Measurements from ENCODE around the gene TCOF1. TPM values are rescaled to one million over a fixed set of nuclear protein-coding genes. Genes with fewer than 3 reads are reported as not detected.
A peak's percentile ranks its signal among the peaks of the same experiment; 100 is the strongest.

Gene TCOF1
- total RNA-seq, 1 donor from 2014 or later: 19.0 TPM

- Mint-ChIP-seq H3K36me3 (ENCODE audit: low read depth) (no peaks in the 10 kb centered on the region), H3K4me3 (ENCODE audit: unreplicated experiment) (no peak overlapping the region), H3K27ac (ENCODE audit: unreplicated experiment) (no peak overlapping the region), H3K9me3 (ENCODE audit: low read depth) (no peaks in the 10 kb centered on the region), H3K27me3 (ENCODE audit: low read depth) (no peaks in the 10 kb centered on the region), H3K4me1 (ENCODE audit: low read depth) (peaks cover 4% of the 10 kb centered on the region)
- TF ChIP-seq CTCF (IDR thresholded peaks at IDR 0.05): no peak
- peak; percentile 77 for DNase-seq (ENCODE audit: low spot score)
These were observed 7.7 kb upstream of the TCOF1 start for GRCh38 chr5:150349681-150350275.

DNA sequence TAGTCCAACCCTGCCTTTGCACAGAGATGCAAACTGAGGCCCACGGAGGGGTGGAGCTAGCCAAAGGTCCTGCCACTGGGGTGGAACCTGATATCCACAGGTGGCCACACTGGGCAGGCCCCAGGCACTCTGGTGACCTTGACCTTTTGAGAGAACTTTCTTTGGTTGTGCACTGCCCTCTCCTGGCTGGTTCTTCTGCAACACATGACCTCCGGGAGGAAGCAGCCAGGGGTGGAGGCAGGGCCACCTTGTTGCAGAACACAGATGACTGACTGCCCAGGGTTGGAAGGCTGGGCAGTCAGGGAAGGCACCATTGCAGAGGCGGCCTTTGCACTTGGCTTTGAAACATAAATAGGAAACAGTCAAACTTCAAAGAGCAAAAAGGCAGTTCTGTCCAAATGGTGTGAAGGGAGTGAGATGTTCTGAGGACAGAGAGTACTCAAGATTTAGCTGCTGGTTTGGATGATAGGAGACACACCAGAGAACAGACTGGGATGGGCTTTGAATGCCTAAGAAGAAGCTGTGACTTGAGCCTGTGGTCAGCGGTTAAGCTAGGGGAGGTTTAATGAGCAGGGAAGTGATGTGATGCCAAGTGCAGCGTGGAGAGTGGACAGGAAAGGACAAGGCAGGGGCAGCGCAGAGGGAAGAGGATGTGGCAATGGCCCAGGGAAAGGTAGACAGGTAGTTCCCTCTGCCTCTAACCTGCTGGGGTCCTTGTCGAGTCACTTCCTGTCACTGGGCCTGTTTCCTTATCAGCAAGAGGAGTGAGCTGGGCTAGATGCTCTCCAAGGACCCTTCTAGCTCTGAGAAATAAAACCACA lies 6.8 kb upstream of the TCOF1 start:
- no peaks in the 10 kb centered on the region for H3K9me3 Mint-ChIP-seq (ENCODE audit: low read depth)
- no peak overlapping the region for H3K27ac Mint-ChIP-seq (ENCODE audit: unreplicated experiment)
- no peaks in the 10 kb centered on the region for H3K36me3 Mint-ChIP-seq (ENCODE audit: low read depth)
- peaks cover 4% of the 10 kb centered on the region for H3K4me1 Mint-ChIP-seq (ENCODE audit: low read depth)
- no peaks in the 10 kb centered on the region for H3K27me3 Mint-ChIP-seq (ENCODE audit: low read depth)
- no peak overlapping the region for H3K4me3 Mint-ChIP-seq (ENCODE audit: unreplicated experiment)
- peak; percentile 84 for TF ChIP-seq CTCF (IDR thresholded peaks at IDR 0.05)
- peak; percentile 62 for DNase-seq (ENCODE audit: low spot score)

DNA sequence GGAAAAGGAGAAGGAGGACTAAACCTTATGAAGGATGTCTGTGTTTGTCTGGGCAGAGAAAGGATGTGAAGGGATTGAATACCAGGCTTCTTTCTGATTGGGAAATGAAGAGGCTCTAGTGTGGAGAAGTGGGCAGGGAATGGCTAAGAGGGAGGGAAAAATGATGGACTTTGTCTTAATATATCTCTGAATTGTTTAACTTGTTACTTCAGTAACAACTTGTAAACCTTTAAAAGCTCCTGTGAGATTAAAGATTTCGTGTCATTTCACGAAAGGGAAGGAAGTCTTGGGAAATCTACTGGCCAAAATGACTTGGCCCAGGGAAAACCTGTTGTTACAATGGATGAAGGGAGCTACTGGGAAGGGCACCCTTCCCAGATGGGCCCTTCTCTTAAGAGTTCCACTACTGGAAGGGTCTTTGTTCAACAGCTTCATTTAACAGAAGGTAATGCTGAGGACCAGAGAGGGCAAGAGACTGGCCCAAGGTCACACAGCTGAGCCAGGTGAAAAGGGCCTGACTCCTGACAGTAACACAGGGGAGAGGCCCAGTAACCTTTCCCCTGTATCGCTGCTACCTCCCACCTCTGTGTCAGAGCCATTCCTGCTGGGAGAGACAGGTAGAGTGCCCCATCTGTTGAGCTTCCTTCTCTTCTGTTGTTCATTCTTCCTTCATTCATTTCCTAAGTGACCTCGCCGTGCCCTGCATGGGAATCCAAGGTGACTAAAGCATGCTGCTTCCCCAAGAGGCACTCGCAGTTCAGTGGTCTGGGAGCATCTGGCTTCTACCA lies 5.1 kb upstream of the TCOF1 start:
- H3K4me1 Mint-ChIP-seq (ENCODE audit: low read depth): peaks cover 7% of the 10 kb centered on the region
- no peak for TF ChIP-seq CTCF (IDR thresholded peaks at IDR 0.05)
- H3K9me3 Mint-ChIP-seq (ENCODE audit: low read depth): no peaks in the 10 kb centered on the region
- no peaks in the 10 kb centered on the region for H3K27me3 Mint-ChIP-seq (ENCODE audit: low read depth)
- H3K4me3 Mint-ChIP-seq (ENCODE audit: unreplicated experiment): no peak overlapping the region
- H3K27ac Mint-ChIP-seq (ENCODE audit: unreplicated experiment): no peak overlapping the region
- H3K36me3 Mint-ChIP-seq (ENCODE audit: low read depth): no peaks in the 10 kb centered on the region
- peak; percentile 25 for DNase-seq (ENCODE audit: low spot score)

DNA sequence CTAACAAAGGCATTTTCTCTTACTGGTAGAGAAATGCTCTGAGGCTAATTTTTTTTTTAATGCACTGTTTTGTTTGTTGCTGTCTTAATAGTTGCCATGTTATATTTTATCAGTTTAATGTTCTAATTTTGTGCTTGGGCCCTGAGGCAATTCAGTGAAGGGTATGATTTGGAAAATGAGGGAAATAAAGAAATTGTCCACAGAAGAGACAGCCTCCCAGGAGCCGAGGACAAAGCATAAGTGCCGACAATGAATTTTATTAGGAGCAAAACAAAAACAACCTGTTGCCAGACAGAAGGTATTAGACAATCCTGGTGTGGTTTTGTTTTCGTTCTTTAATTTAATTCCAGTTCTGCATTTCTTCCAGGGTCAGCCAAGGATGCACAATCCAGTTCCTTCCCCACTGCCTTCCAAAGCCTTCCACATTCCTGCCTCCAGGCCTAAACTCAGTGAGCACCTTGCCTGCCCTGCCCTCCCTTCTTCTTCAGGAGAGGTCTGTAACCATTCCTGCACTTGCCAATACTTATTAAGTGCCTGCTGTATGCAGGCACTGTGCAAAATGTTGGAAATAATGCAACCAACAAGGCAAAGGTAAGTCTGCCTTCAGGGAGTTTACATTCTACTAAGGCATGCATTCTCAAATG lies 4.3 kb upstream of the TCOF1 start:
- no peak for DNase-seq (ENCODE audit: low spot score)
- Mint-ChIP-seq H3K4me3 (ENCODE audit: unreplicated experiment) (no peak overlapping the region), H3K27me3 (ENCODE audit: low read depth) (no peaks in the 10 kb centered on the region), H3K27ac (ENCODE audit: unreplicated experiment) (no peak overlapping the region), H3K9me3 (ENCODE audit: low read depth) (no peaks in the 10 kb centered on the region), H3K36me3 (ENCODE audit: low read depth) (no peaks in the 10 kb centered on the region), H3K4me1 (ENCODE audit: low read depth) (peaks cover 9% of the 10 kb centered on the region)
- TF ChIP-seq CTCF (IDR thresholded peaks at IDR 0.05): no peak

DNA sequence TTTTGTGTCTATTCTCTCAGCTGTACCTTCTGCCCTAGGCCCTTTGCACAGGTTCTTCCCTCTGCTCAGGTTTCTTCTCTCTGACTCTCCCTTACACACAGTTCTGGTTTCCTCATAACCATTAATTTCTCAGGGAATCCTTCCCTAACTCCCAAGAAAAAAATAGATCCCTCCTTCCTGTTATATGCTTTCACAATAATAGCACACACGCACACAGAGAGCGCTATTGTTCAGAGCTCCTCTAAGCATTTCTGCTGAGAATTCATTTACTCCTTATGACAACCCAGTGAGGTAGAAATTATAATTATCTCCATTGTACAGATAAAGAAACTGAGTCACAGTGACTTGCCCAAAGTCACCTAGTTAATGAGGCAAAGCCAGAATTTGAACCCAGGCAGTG lies 1.7 kb upstream of the TCOF1 start:
- H3K27ac Mint-ChIP-seq (ENCODE audit: unreplicated experiment): no peak overlapping the region
- H3K9me3 Mint-ChIP-seq (ENCODE audit: low read depth): no peaks in the 10 kb centered on the region
- DNase-seq (ENCODE audit: low spot score): no peak
- TF ChIP-seq CTCF (IDR thresholded peaks at IDR 0.05): no peak
- H3K4me3 Mint-ChIP-seq (ENCODE audit: unreplicated experiment): no peak overlapping the region
- no peaks in the 10 kb centered on the region for H3K36me3 Mint-ChIP-seq (ENCODE audit: low read depth)
- peaks cover 14% of the 10 kb centered on the region for H3K4me1 Mint-ChIP-seq (ENCODE audit: low read depth)
- no peaks in the 10 kb centered on the region for H3K27me3 Mint-ChIP-seq (ENCODE audit: low read depth)
